H1 (cell line): ENCODE results near the gene RIPK4. TPM values are rescaled to one million over a fixed set of nuclear protein-coding genes. Genes with fewer than 3 reads are reported as not detected.

Experiments
- ATF3 ChIP-seq: IDR thresholded peaks from 2 replicates; pipeline ENCODE4 v1.6.1; 2011; ENCODE audit warnings: low read depth, mild to moderate bottlenecking, low read length; ENCODE audit not compliant: insufficient read depth
- BCL11A ChIP-seq, 2 experiments: IDR thresholded peaks; one replicate each; pipeline ENCODE4 v1.6.1; 2011; ENCODE audit warnings: low read depth in 2 of 2, low read length in 2 of 2, mild to moderate bottlenecking in 2 of 2
- CHD2 ChIP-seq: IDR thresholded peaks from 2 replicates; pipeline ENCODE4 v1.6.1; 2012; ENCODE audit warnings: low read length, improper control_type of control experiment
- FOSL1 ChIP-seq: IDR thresholded peaks from 2 replicates; pipeline ENCODE4 v1.6.1; 2011; ENCODE audit warnings: mild to moderate bottlenecking, low read depth, low read length, moderate library complexity; ENCODE audit not compliant: insufficient read depth
- HDAC2 ChIP-seq, 2 experiments: fragments of 300-600 bp in 1 of 2; sonication (generic) in 1 of 2; IDR thresholded peaks; 2 replicates each; pipeline ENCODE4 v1.6.1; 2011 to 2012; ENCODE audit warnings: low read depth in 2 of 2, low read length in 2 of 2, mild to moderate bottlenecking in 2 of 2, moderate library complexity in 2 of 2, borderline replicate concordance in 1 of 2, inconsistent platforms in 1 of 2
- HDAC6 ChIP-seq: IDR thresholded peaks from one replicate; pipeline ENCODE4 v1.7.1; 2012; ENCODE audit warnings: low read depth, mild to moderate bottlenecking, inconsistent platforms, low read length, moderate library complexity
- JUND ChIP-seq: IDR thresholded peaks from 2 replicates; pipeline ENCODE4 v1.6.1; 2011; ENCODE audit warnings: mild to moderate bottlenecking, improper control_type of control experiment, low read length
- SIX5 ChIP-seq: IDR thresholded peaks from 2 replicates; pipeline ENCODE4 v1.6.1; 2011; ENCODE audit warnings: mild to moderate bottlenecking, low read depth, low read length
- SRF ChIP-seq: IDR thresholded peaks from 2 replicates; pipeline ENCODE4 v1.6.1; 2011; ENCODE audit warnings: mild to moderate bottlenecking, low read depth, low read length, moderate library complexity
- TAF7 ChIP-seq: optimal IDR thresholded peaks from 2 replicates; pipeline ENCODE3; 2011; ENCODE audit warnings: low read depth, mild to moderate bottlenecking, inconsistent platforms, low read length, moderate library complexity, borderline replicate concordance
- polyA plus RNA-seq, 7 experiments: library from polyadenylated mRNA; depleted of rRNA in 3 of 7; stranded (reverse) in 5 of 7; unstranded in 2 of 7; fragments of >200 nt in 5 of 7; fragments of 200-250 nt in 2 of 7; gene quantifications; 1 replicate in 5 of 7; 2 replicates in 1 of 7; 4 replicates in 1 of 7; pipeline versions ENCODE4 v1.2.1 to v1.2.3, GENCODE V29; 2011 to 2013; ENCODE audit warnings: missing spikeins in 2 of 7, mixed read lengths in 2 of 7
- total RNA-seq: library from RNA; stranded (reverse); fragmentation: NEBNext Ultra II Directional; extraction: Animal tissue kit (Norgen Biotek cat#: 25700); gene quantifications from 2 replicates; pipeline ENCODE4 v1.2.1, GENCODE V29; 2021

Gene RIPK4
- total and polyA plus RNA-seq, 2 of the 8 experiments (the other 6 are each of a cell fraction or from before 2014, with no cell fraction given), result 2.7 to 5.6 TPM

GRCh38 chr21:41713495-41714281, 53.2 kb downstream of the RIPK4 start (continued):
- TF ChIP-seq HDAC2 (IDR thresholded peaks at IDR 0.05; ENCODE audit: borderline replicate concordance in 1 of 2, low read depth in 2 of 2, low read length in 2 of 2) (no peak), BCL11A (IDR thresholded peaks at IDR 0.05; ENCODE audit: low read depth in 2 of 2, low read length in 2 of 2) (no peak), ATF3 (no peak), CHD2 (no peak), SIX5 (no peak), FOSL1 (no peak), JUND (no peak), SRF (no peak), HDAC6 (no peak), TAF7 (no peak)
- TF ChIP-seq, all 59 proteins: peak for 0
